Ishikawa (cell line): ENCODE measurements around the gene HAGHL.

Experiments used
- CEBPB ChIP-seq: IDR thresholded peaks from 2 replicates; pipeline ENCODE4 v1.6.1; 2012
- CREB1 ChIP-seq: IDR thresholded peaks from 2 replicates; pipeline ENCODE4 v1.6.1; 2012; ENCODE audit warnings: low read depth
- EGR1 ChIP-seq: IDR thresholded peaks from 2 replicates; pipeline ENCODE4 v1.6.1; 2012
- EP300 ChIP-seq: IDR thresholded peaks from 2 replicates; pipeline ENCODE4 v1.6.1; 2012; ENCODE audit warnings: borderline replicate concordance
- FOXM1 ChIP-seq: IDR thresholded peaks from 2 replicates; pipeline ENCODE4 v1.6.1; 2012; ENCODE audit warnings: low read depth, borderline replicate concordance
- NFIC ChIP-seq: IDR thresholded peaks from 2 replicates; pipeline ENCODE4 v1.6.1; 2012
- RAD21 ChIP-seq: IDR thresholded peaks from 2 replicates; pipeline ENCODE4 v1.6.1; 2012; ENCODE audit warnings: low read depth
- TAF1 ChIP-seq: IDR thresholded peaks from 2 replicates; pipeline ENCODE4 v1.6.1; 2012; ENCODE audit warnings: low read depth, mild to moderate bottlenecking
- TCF12 ChIP-seq: IDR thresholded peaks from 2 replicates; pipeline ENCODE4 v1.6.1; 2012; ENCODE audit warnings: low read depth
- TEAD4 ChIP-seq: IDR thresholded peaks from 2 replicates; pipeline ENCODE4 v1.6.1; 2012
- YY1 ChIP-seq: IDR thresholded peaks from 2 replicates; pipeline ENCODE4 v1.6.1; 2012; ENCODE audit warnings: low read depth
- ZBTB7A ChIP-seq: IDR thresholded peaks from 2 replicates; pipeline ENCODE4 v1.6.1; 2012; ENCODE audit warnings: low read depth
- TF ChIP-seq, protein P1 (sequence below): IDR thresholded peaks from 2 replicates; pipeline ENCODE4 v1.6.1; 2012
- TF ChIP-seq, protein P2 (sequence below): IDR thresholded peaks from 2 replicates; pipeline ENCODE4 v1.6.1; 2012; ENCODE audit warnings: low read depth, mild to moderate bottlenecking
- TF ChIP-seq, protein P3 (sequence below): IDR thresholded peaks from 2 replicates; pipeline ENCODE4 v1.6.1; 2012

Gene HAGHL

DNA sequence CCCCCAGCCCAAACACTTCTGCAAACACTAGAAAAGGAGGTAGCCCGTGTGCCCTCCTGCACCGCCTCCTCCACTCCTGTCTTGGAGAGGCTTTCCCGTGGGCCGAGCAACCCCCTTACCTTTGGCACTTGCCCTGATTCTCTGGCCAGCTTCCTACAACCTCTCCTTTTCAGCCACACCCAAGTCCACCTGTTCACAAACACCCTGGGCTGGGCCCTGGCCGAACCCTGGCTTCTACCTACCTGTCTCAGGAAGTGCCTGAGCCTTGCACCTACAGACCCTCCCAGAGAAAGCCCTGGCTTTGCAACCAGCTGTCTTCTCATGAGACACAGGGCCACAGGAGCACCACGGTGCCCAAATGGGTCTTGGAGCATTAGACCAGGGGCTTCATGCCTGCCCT, 8.0 kb upstream of the HAGHL start:
- TF ChIP-seq TCF12 (no peak), RAD21 (no peak), ZBTB7A (no peak), YY1 (no peak), EP300 (no peak), TAF1 (no peak), TEAD4 (no peak), NFIC (no peak), FOXM1 (no peak), EGR1 (no peak), CREB1 (no peak), CEBPB (no peak)
- TF ChIP-seq, protein P1, sequence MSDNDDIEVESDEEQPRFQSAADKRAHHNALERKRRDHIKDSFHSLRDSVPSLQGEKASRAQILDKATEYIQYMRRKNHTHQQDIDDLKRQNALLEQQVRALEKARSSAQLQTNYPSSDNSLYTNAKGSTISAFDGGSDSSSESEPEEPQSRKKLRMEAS, result no peak
- TF ChIP-seq, protein P2, sequence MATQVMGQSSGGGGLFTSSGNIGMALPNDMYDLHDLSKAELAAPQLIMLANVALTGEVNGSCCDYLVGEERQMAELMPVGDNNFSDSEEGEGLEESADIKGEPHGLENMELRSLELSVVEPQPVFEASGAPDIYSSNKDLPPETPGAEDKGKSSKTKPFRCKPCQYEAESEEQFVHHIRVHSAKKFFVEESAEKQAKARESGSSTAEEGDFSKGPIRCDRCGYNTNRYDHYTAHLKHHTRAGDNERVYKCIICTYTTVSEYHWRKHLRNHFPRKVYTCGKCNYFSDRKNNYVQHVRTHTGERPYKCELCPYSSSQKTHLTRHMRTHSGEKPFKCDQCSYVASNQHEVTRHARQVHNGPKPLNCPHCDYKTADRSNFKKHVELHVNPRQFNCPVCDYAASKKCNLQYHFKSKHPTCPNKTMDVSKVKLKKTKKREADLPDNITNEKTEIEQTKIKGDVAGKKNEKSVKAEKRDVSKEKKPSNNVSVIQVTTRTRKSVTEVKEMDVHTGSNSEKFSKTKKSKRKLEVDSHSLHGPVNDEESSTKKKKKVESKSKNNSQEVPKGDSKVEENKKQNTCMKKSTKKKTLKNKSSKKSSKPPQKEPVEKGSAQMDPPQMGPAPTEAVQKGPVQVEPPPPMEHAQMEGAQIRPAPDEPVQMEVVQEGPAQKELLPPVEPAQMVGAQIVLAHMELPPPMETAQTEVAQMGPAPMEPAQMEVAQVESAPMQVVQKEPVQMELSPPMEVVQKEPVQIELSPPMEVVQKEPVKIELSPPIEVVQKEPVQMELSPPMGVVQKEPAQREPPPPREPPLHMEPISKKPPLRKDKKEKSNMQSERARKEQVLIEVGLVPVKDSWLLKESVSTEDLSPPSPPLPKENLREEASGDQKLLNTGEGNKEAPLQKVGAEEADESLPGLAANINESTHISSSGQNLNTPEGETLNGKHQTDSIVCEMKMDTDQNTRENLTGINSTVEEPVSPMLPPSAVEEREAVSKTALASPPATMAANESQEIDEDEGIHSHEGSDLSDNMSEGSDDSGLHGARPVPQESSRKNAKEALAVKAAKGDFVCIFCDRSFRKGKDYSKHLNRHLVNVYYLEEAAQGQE, result no peak
- TF ChIP-seq, protein P3, sequence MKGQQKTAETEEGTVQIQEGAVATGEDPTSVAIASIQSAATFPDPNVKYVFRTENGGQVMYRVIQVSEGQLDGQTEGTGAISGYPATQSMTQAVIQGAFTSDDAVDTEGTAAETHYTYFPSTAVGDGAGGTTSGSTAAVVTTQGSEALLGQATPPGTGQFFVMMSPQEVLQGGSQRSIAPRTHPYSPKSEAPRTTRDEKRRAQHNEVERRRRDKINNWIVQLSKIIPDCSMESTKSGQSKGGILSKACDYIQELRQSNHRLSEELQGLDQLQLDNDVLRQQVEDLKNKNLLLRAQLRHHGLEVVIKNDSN, result no peak

DNA sequence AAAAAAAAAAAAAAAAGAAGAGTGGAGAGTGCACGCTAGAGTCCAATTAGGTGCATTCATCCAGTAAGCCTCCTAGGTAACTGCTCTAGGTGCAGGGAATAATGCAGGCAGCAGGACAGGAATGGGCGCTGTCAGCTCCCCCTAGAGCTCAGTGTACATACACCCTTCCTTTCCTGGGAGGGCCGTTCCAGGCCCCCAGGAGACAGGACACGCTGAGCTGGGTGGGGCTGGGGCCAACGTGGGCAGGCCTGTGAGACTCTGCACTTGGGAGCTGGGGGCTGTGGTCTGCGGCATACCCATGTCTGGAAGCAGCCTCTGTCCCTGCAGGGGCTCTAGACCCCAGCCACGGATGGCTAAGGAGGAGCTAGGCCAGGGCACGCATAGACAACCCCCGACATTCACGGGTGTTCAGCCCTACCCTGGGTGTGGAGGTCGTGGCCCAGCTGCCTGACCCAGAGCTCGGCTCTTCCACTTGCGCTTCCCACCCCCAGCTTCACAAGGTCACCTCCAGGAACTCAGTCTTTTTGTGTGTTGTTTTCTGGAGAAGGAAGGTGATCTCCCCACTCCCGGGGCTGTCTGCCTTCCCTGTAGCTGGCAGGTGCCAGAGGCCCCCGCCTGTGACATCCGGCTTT, 7.0 kb upstream of the HAGHL start:
- no peak for TF ChIP-seq TEAD4
- TF ChIP-seq CEBPB, result no peak
- no peak for TF ChIP-seq FOXM1
- TF ChIP-seq NFIC, result no peak
- TF ChIP-seq TCF12, result no peak
- TF ChIP-seq ZBTB7A, result no peak
- TF ChIP-seq, protein P1, result no peak
- TF ChIP-seq, protein P3, result no peak
- no peak for TF ChIP-seq YY1

DNA sequence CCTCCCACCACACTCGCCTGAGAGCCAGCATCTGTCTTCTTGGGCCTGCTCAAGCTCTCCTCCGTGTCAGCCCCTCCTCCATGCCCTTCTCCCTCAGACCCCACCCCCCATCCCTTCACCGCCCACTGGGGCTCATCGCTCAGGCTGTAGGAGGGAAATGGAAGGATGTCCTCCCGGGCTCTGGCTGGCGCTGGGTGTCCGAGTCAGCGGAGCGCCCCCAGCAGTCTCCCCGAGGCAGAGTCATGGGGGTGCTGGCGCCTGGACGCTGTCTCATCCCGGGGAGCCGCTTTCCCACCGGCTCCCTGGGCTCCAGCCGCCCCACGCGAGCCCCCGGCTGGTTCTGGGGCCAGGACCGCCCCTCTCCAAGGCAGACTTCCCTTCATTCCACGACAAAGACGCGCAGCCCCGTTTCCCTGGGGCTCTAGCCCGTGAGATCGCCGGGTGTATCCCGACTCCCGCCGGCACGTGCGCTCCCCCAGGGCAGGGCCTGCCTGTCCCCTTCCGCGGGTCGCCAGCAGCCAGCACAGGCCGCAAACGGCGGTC, 6.4 kb upstream of the HAGHL start:
- TF ChIP-seq TCF12, result no peak
- TF ChIP-seq, protein P1, result peak; percentile 36; the same call in 1 of the 2 replicates

DNA sequence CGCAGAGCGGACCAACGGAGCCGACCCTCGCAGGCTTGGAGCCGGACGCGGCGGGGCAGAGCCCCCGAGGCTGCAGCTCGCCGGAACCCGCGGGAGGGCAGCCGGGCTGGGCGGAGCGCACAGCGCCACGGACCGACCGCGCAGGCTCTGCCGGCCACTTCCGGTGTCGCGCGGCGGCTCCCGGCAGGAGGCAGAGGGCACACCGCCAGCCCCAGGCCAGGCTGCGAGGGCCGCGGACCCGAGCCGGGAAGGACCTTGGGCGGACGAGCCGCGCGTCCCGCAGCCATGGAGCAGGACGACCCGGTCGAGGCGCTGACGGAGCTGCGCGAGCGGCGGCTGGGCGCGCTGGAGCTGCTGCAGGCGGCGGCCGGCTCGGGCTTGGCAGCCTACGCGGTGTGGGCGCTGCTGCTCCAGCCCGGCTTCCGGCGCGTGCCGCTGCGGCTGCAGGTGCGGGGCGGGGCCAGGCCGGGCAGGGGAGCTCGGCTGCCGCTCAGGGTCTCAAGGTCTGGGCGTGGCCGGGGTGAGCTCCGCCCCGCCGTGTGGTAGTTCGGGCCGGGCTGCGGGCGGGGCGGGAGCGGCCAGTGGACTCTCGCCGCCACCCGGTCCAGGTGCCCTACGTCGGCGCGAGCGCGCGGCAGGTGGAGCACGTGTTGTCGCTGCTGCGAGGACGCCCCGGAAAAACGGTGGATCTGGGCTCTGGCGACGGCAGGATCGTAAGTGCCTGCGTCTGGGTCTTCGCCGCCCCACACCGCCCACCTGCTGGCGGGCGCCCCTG, 5.7 kb upstream of the HAGHL start, which contains the start of gene ANTKMT:
TSS of gene ANTKMT (plus strand) at position 157 of the 775 bp plus-strand sequence. CDS start at position 286, 129 bp downstream.
- TF ChIP-seq, protein P1, result peak; percentile 100
- TF ChIP-seq TCF12 (no peak; the same call in 1 of the 2 replicates), TAF1 (peak; percentile 25; the same call in 1 of the 2 replicates), TEAD4 (0 out of 2 replicates have a peak, but pooled peaks have one; percentile 26), RAD21 (no peak; the same call in 1 of the 2 replicates), FOXM1 (no peak), YY1 (0 out of 2 replicates have a peak, but pooled peaks have one; percentile 10), CREB1 (no peak), CEBPB (no peak), EP300 (no peak), ZBTB7A (0 out of 2 replicates have a peak, but pooled peaks have one; percentile 73), NFIC (peak; percentile 82; the same call in 1 of the 2 replicates), EGR1 (no peak)
- TF ChIP-seq, protein P3, result peak; percentile 49
- TF ChIP-seq, protein P2, result no peak
